OCI-LY1 (cell line): Measurements from ENCODE around the gene GCK.

Experiments
- CTCF ChIP-seq: fragments of 200-600 bp; sonication (generic), shearing (Covaris generic); IDR thresholded peaks from 2 replicates; pipeline ENCODE4 v1.5.1; 2017; ENCODE audit warnings: mild to moderate bottlenecking, antibody characterized with exemption, low read length, moderate library complexity, mixed read lengths
- EZH2 ChIP-seq: fragments of 200-600 bp; sonication (generic), shearing (Covaris generic); IDR thresholded peaks from 2 replicates; pipeline ENCODE4 v1.8.0; 2017; ENCODE audit warnings: borderline replicate concordance, mixed run types, mild to moderate bottlenecking, antibody characterized with exemption, low read length, moderate library complexity, mixed read lengths

GRCh38 chr7:44172803-44173424, 16.3 kb downstream of the GCK start:
- TF ChIP-seq CTCF (no peak), EZH2 (no peak)
